Hepatic stellate cell (primary cell): ENCODE data around the gene TUBB4A.
"Not testable (repeated sequence)": the region's sequence is repeated elsewhere in the genome, so short reads cannot be mapped to it uniquely, and the experiment has no call there.

Source experiments
- DNase-seq: peaks from one replicate; pipeline ENCODE4 v3.0.0; 2011; ENCODE audit warnings: low spot score

TUBB4A gene

DNA sequence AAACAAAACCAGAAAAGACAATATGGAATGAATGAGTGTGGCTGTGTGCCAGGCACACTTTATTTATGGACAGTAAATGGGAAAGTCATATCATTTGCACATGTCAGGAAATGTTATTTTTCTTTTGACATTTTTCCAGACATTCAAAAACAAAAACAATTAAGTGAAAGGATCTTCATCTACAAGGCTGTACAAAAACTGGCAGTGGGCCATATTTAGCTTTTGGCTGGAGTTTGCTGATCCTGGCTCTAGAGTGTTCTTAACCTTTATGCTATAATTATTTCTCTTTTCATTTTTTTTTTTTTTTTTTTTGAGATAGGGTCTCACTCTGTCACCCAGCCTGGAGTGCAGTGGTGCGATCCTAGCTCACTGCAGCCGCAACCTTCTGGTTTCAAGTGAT is 22.2 kb upstream of the TUBB4A start:
- no peak for DNase-seq

DNA sequence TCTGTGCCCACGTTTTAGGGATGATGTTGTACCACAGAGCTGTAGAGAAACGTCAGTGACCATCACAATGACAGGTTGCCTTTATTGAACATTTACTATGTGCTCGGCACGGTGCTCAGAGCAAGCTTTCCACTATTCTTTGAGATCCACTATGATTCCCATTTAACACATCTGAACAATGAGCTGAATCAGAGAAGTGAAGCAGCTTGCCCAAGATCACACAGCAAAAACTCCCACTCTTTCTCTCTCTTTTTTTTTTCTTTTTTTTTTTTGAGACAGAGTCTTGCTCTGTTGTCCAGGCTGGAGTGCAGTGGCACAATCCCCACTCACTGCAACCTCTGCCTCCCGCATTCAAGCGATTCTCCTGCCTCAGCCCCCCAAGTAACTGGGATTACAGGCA is 20.6 kb upstream of the TUBB4A start:
- DNase-seq = no peak

DNA sequence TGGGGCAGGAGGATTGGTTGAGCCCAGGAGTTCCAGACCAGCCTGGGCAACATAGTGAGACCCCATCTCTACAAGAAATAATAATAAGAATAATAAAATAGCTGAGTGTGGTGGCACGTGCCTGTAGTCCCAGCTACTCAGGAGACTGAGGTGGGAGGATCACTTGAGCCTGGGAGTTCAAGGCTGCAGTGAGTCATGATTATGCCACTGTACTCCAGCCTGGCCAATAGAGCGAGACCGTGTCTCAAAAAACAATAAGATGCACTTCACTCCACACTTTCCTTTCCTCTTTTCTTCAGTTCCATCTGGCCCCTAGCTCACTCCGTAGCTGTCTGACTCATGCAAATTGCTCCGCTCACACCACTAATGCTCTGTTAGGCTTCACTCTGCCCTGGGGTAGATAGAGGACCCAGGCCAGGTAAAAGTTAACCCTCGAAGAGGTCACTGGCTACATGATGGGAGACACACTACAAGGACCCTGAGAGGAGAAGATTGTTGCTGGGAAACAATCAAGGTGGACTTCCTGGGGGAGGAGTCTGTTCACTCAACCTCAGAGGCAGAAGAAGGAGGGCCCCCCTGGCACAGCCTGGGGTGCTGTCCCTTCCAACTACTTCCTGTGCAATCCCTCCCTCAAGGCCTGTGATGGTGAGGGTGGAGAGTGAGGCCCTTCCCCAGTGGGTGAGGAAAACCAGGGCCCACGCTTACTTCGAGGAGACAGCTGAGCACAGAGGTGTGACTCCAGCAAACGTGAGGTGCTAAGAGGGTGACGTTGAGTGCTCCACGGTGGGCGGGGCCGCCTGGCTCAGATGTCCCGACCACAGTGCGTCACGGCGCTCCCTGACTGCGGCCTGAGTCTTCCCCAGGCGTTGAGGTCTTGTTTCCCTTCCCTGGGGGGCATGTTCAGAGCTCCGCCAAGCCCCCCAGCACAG is 19.9 kb upstream of the TUBB4A start:
- no peak for DNase-seq

DNA sequence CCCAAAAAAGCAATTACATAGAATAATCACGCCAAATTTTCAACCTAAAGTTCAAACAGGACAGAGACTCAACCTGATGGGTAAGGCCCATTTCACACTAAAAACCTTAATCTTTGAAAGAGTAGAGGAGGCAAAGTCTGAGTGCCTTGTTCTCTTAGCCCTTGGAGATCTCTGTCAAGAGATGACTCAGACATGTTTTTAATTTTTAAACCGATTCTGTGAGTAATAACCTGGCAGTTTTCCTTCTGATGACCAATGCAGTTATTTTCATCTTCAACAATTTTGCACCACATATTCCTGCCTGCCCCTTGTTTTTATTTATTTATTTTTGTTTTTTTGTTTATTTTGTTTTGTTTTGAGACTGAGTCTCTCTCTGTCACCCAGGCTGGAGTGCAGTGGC is 17.2 kb upstream of the TUBB4A start:
- DNase-seq = peak; percentile 74

DNA sequence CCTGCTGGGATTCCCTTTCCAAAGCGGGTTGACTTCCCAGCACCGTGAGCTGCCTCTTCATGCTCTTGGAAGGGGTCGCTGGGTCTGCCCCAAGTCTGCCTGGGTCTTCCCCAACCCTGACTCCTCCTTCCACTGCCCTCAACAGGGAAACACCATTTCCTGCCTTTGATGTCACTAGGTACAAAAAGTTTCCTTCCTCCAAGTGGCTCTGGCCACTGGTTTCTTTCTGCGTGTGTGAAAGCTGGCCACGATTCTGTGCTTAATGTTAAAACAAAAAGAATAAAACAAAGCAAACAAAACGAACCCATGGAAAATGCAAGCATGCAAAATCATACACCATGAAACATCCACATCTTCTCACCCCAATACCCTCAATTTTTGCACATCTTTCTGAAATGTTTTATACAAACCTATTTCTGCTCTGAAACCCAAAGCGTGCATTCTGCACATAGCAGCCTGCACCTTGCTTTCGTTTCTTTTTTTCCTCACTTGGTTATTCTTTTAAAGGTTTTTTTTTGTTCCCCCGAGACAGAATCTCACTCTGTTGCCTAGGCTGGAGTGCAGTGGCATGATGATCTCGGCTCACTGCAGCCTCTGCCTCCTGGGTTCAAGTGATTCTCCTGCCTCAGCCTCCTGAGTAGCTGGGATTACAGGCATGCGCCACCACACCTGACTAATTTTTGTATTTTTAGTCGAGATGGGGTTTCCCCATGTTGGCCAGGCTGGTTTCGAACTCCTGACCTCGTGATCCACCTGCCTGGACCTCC is 16.2 kb upstream of the TUBB4A start:
- DNase-seq = no peak

DNA sequence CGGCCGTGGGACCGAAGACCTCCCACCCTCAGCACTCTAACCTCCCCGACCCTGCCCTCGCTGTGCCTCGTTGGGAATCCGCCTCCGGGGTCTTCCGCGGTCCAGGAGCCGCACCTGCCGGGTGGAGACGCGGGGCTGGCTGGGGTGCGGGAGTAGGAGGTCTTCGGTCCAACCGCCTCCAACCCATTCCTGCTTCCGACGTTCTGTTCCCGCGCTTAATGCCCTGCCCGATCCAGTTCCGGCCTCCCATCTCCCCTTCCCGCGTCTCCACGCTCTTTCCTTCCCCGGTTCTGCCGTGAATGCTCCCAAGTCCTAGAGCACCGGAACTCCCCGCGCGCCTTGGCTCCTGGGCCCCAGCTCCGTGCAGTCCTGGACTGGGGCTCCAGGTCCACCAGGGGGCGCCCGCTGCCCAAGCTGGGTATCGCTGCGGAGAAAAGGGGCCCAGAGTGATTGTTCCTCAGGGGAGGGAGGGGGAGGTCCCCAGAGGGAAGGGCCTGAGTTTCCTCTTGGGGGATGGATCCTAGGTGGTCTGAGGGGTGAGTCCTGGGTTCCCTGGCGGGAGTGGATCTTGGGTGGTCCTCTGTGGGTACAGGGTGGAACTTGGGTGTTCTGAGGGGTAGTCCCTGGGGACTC is 14.7 kb upstream of the TUBB4A start:
- peak; percentile 91 for DNase-seq

DNA sequence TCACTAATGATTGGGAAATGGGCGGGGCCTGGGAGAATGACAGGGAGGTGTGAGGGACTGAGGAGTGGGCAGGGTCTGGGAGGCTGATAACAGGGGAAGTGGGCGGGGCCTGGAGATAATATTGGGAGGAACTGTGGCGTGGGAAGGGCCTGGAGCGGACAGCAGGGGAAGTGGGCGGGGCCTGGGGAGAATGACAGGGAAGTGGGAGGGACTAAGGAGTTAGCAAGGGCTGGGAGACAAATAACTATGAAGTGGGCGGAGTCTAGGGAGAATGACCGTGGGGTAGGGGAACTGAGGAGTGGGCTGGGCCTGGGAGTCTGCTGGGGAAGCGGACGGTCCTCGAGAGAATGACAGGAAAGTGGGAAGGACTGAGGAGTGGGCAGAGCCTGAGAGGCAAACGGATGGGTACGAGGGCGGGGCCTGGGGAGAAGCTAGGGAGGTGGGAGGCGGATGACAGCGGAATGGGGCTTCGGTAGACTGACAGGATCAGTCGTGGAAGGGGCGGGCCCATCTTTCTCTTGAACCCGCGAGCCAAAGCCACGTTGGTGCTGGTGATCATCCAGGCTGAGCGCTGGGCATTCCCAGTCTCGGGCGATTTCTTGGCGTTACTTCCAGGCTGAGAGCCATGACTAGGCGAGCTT is 14.0 kb upstream of the TUBB4A start:
- DNase-seq = peak; percentile 86

DNA sequence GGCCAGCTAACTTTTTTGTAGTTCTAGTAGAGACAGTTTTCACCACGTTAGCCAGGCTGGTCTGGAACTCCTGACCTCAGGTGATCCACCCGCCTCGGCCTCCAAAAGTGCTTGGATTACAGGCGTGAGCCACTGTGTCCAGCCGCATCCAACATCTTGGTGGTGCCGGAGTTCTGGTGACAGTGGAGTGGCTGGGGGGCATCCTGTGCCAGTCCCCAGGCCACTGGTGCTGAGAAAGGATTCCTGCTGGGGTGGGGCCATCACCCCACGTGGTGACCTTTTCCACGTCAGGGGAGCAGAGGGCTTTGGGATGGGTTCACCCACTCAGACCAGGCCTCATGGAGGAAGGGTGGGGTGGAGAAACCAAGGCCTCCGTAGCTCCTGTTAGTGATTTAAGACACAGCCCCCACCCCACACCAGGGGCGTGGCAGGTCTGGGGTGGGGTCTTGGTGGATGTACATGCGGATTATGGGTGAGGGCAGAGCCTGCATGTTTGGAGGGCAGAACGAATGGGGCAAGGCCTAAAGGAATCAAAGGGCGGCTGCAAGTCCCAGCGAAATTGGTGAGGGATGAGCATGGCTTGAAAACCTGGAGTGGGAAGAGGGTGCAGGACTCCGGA is 12.9 kb upstream of the TUBB4A start:
- DNase-seq = no peak

DNA sequence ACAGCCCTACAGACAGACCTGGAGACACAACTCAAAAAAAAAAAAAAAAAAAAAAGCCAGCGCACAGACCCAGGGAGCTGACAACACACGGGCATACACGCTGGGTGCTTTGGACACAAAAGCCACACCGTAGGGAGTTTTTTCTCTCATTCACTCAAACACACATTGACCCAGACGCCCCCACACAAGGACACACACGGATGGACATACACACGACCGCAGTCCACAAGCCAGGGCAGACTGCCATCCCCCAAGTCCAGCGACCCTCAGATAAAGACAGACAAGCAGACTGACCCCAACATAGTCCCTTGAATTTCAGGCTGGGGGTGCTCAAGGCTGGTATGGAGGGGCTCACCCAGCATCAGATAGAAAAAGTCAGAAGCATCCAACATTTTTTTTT is 12.0 kb upstream of the TUBB4A start:
- no peak for DNase-seq

DNA sequence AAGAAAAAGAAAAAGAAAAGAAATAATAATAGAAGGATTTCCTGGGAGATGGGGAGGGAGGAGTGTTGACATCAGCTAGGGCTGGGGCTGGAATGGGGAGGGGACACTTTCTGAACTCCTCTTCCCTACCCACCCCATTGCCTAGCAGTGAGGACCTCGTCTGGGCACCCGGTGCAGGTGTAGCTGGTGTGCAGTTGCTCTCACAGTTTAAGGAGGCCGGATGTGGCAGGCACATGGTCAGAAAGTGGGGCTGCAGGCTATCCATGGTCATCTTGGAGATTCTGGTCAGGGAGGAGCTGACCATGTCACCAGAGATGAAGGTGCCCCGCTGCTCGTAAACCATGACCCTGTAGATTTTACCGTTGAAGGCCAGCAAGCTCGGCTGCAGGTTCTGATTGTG is 8.5 kb upstream of the TUBB4A start:
- no peak for DNase-seq

DNA sequence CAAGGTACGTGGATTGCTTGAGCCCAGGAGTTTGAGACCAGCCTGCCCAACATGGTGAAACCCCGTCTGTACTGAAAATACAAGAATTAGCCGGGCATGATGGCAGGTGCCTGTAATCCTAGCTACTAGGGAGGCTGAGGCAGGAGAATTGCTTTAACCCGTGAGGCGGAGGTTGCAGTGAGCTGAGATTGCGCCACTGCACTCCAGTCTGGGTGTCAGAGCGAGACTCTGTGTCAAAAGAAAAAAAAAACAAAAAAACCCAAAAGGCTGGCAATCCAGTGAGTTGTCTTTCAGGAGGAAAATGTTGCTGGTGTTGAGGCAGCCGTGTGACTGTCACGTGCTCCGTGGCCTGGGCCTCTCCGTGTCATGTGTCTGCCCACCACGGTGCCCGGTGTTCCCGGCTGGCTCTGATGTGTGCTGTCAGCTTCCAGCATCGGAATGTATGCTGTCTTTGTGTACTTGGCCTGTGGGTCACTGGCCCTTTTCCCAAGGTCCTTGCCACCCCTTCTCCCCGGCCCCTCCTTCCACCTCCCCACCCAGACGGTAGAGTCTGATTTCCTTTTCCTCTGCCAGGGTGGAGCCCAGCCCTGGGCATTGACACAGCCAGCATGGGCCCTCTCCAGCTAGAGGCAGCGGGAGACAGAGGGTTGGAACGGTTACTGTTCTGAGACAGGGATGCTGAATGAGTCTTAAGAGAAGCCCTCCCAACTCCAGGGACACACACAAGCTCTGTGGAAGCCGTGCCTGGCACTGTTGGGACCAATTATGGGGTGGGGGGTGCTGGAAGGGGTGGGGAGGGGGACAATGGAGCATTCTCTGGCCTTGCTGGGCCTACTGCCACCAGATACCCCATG is 7.2 kb upstream of the TUBB4A start:
- no peak for DNase-seq

DNA sequence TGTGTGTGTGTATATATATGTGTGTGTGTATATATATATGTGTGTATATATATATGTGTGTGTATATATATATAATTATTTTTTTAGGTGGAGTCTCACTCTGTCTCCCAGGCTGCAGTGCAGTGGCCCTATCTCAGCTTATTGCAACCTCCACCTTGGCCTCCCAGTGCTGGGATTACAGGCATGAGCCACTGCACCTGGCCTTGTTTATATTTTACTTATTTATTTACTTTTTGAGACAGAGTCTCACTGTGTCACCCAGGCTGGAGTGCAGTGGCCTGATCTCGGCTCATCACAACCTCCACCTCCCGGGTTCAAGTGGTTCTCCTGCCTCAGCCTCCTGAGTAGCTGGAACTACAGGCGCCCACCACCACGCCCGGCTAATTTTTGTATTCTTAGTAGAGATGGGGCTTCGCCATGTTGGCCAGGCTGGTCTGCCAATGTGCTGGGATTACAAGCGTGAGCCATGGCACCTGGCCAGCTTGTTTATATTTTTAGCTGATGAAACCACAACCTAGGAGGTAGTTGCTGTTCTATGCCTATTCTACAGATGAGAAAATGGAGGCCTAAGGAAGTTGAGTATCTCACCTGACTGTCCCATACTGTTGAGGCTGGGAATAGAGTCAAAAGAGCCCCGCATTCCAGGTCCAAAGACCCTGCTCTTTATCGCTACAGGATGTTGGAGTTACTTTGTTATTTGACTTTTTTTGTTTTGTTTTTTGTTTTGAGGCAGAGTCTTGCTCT is 6.1 kb upstream of the TUBB4A start:
- DNase-seq = not testable (repeated sequence)

DNA sequence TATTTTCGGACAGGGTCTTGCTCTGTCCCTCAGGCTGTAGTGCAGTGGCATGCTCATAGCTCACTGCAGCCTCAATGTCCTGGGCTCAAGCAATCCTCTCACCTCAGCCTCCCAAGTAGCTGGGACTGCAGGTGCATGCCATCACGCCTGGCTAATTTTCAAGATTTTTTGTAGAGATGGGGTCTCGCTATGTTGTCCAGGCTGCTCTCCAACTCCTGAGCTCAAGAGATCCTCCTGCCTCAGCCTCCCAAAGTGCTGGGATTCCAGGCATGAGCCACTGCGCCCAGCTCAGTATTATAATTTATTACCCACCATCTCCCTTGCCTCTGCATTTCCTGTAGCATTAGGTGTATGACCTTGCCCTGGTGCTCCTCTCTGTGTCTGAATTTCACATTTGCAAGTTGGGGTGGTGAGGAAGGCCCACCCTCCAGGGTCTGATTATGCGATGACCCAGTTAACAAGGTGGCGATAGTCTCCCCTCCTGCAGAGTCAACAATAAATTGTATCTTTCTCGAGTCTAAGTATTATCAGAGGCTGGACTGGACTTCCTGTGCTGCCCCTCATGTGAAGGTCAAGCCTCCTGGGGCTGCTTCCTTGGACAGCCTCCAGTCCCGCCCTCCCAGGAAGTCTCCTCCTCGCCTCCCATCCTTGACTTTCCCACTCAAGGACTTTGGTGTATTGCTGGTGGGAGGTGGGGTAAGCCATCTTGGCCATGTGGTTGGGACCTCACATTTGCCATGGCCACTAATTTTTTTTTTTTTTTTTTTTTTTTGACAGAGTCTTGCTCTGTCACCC is 1.5 kb upstream of the TUBB4A start:
- no peak for DNase-seq

DNA sequence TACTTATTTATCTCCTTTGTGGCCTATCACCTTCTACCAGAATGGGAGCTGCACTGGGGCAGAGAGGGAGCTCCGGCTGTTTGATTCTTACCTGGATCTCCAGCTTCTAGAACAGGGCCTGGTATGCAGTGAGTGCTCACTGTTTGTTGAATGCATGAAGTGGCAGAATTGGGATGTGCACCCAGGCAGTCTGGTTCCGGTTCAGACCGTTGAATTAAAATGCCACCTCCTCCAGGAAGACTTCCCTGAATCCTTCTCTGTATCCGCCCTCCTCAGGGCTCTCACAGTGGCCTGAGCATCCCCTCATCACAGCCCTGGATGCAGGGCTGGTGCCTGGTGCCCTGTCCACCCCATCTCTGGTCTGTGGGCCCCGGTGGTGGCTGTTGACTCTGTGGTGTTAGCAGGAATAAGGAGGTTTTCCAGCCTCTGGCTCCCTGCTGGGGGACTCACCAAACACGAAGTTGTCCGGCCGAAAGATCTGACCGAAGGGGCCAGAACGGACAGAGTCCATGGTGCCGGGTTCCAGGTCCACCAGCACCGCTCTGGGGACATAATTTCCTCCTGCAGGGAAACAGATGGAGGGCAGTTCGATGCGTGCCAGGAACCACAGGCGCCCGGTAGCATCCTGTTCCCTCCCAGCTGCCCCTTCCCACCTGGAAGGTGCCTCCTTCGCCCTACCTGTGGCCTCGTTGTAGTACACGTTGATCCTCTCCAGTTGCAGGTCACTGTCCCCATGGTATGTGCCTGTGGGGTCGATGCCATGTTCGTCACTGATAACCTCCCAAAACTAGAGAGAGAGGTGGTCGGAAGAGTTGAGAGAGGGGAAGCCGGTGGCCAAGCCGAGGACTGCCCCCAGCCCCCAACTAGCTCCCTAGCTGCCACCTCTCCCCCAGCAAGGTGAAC is 1.0 kb downstream of the TUBB4A start:
- no peak for DNase-seq

DNA sequence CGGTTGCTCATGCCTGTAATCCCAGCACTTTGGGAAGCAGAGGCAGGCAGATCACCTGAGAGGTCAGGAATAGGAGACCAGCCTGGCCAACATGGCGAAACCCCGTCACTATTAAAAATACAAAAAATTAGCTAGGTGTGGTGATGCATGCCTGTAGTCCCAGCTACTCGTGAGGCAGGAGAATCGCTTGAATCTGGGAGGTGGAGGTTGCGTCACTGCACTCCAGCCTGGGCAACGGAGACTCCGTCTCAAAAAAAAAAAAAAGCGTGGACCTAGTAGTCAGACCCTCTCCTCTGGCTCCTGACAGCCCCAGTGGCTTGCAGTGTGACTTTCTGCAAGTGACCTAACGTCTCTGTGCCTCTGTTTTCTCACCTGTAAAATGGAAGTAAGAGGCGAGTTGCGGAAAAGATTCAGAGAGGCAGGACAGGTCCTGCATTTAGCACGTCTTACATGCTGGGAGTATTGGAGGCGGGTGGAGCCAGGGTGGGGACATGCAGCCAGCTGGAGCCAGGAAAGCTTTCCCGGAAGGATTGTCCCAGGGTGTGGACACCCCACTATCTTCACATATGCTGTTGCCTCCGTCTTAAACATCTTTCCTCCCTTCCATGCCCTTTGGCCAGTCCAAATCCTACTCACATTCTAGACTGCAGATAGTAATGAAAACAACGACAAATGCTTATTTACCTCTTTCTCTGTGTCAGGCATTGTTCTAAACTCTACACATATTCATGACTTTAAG is 2.9 kb downstream of the TUBB4A start:
- DNase-seq = no peak

DNA sequence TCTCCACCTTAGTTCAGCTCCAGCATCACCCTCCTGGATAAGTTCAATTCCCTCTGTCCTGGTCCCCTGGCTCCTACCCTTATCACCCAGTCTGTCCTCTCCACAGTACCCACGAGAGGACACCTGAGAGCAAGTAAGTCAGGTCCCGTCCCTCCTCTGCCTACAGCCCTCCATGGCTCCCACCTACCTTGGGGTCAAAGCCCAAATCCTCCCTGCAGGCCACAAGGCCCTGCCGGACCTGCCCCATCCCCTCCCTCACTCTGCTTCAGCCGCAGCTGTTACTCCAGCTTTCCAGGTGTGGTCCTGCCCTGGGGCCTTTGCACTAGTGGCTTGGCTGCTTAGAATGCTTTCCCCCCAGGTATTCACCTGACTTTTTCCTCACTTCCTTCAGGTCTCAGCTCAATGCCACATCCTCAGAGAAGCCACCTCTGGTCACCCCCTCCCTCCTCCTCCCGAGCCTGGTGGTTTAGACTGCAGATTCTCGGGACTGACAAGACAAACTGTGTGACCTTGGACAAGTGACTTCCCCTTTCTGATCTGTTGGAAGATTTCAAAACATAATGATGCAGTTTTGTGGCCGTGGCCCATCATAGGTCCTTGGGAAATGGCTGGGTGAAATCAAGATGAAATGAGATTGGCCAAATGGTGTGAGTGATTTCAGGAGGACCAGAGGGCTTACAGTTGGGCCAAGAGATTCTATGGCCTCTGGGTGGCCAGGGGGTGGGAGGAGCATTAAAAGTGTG is 3.6 kb downstream of the TUBB4A start:
- no peak for DNase-seq

DNA sequence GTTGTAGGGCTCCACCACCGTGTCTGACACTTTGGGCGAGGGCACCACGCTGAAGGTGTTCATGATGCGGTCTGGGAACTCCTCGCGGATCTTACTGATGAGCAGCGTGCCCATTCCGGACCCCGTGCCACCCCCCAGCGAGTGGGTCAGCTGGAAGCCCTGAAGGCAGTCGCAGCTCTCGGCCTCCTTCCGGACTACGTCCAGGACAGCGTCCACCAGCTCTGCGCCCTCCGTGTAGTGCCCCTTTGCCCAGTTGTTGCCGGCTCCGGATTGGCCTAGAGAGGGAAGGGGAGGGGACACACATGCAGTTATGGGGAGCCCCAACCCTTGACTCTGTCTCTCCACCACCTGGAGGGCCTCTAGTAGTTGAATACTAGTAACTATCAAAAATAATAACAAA is 6.2 kb downstream of the TUBB4A start:
- no peak for DNase-seq
